Measurements from ENCODE around the gene TCEAL6. TPM values are rescaled to one million over a fixed set of nuclear protein-coding genes. Genes with fewer than 3 reads are reported as not detected.

The TCEAL6 gene
- not detected in 2 replicates for total RNA-seq

GRCh38 chrX:102142274-102142673, at the start of gene TCEAL6:
Gene TCEAL6 (minus strand): TSS chrX:102142481.

DNA sequence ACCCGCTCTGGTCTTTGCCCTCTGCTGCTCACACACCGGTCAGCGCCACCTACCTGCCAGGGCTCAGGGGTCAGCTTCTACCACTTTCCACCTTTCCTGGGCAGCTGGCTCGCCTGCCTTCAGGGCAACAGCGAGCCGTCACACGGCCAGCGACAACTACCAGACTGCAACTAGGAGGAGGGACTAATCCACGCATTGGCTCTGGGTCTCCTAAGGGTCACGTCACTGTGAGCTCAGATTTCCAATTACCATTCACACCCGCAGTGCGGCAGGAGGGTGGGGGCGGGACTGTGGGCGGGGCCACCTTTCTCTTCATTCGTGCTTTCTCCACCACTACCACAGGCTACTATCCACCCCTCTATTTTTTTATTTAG, 13.5 kb upstream of the TCEAL6 start, which contains the start of gene BEX5:
Gene BEX5, minus strand, starts transcription at position 172 of the 374 bp plus-strand sequence. CDS start 1,712 bp downstream, outside the sequence.

GRCh38 chrX:102125436-102125835, 16.8 kb downstream of the TCEAL6 start, which contains the start of gene TCEAL2:
Gene TCEAL2 (plus strand): TSS chrX:102125679. CDS start chrX:102126831, 1,152 bp downstream.

Other genes starting within 250 kb of the TCEAL6 start
- gene ZMAT1, start 210.5 kb downstream of the TCEAL6 start, total RNA-seq: 2.4 and 2.9 TPM in 2 replicates
- not detected in 2 replicates for gene TCEAL2, start 16.8 kb downstream of the TCEAL6 start, total RNA-seq
- gene BEX5, start 13.5 kb upstream of the TCEAL6 start, total RNA-seq: not detected in 2 replicates
- gene TCP11X1, start 72.8 kb upstream of the TCEAL6 start, total RNA-seq: not detected in 2 replicates
- not detected in 2 replicates for gene NXF2, start 104.7 kb upstream of the TCEAL6 start, total RNA-seq